OCI-LY7 (cell line): ENCODE measurements around the gene CCNE1. TPM values are rescaled to one million over a fixed set of nuclear protein-coding genes. Genes with fewer than 3 reads are reported as not detected.

Experiments
- BruUV-seq: library from RNA; stranded (reverse); fragments of 400-500 nt; replicated peaks from 2 replicates; lab custom pipeline; 2021; lab: Mats Ljungman, UMichigan
- CTCF ChIA-PET: fragments of 300-600 bp; sonication (Branson Sonifier 250); formaldehyde crosslinking; loops from one replicate; lab custom pipeline; 2022; ENCODE audit warnings: antibody characterized with exemption; ENCODE audit not compliant: unreplicated experiment; lab: Charles Lee
- POLR2A ChIA-PET: fragments of 300-600 bp; sonication (Branson Sonifier 250); formaldehyde crosslinking; loops from one replicate; lab custom pipeline; 2022; ENCODE audit warnings: antibody characterized with exemption; lab: Charles Lee
- DNase-seq: peaks from one replicate; pipeline ENCODE4 v3.0.0-alpha.2; 2015; ENCODE audit warnings: low spot score
- H2AFZ ChIP-seq: fragments of 200-600 bp; sonication (generic), shearing (Covaris generic); 2 replicates; pipeline ENCODE4 v1.6.1; 2014; ENCODE audit warnings: mild to moderate bottlenecking, antibody characterized with exemption, low read length, moderate library complexity
- H3K27ac ChIP-seq: fragments of 200-600 bp; sonication (generic); 2 replicates; pipeline ENCODE4 v1.5.1; 2014; ENCODE audit warnings: mixed run types, low read depth, mild to moderate bottlenecking, moderate library complexity, low read length, inconsistent platforms; ENCODE audit not compliant: poor library complexity, severe bottlenecking
- H3K36me3 ChIP-seq: fragments of 200-600 bp; sonication (generic); 2 replicates; pipeline ENCODE4 v1.6.1; 2014; ENCODE audit warnings: mild to moderate bottlenecking, antibody characterized with exemption, low read length, moderate library complexity, mixed read lengths; ENCODE audit not compliant: insufficient read depth
- H3K4me1 ChIP-seq: fragments of 200-600 bp; sonication (generic); 2 replicates; pipeline ENCODE4 v1.5.1; 2014; ENCODE audit warnings: mild to moderate bottlenecking, low read length; ENCODE audit not compliant: insufficient read depth, poor library complexity, severe bottlenecking
- H3K4me2 ChIP-seq: fragments of 200-600 bp; sonication (generic); 2 replicates; pipeline ENCODE4 v1.6.1; 2014; ENCODE audit warnings: mild to moderate bottlenecking, low read length
- H3K4me3 ChIP-seq: fragments of 200-600 bp; sonication (generic); 2 replicates; pipeline ENCODE4 v1.5.1; 2014; ENCODE audit warnings: mild to moderate bottlenecking, low read depth, low read length; ENCODE audit not compliant: poor library complexity, severe bottlenecking
- H3K79me2 ChIP-seq: fragments of 200-600 bp; sonication (generic); 2 replicates; pipeline ENCODE4 v1.6.1; 2016; ENCODE audit warnings: low read depth, mild to moderate bottlenecking, low read length, moderate library complexity, mixed read lengths; ENCODE audit not compliant: insufficient read depth
- H3K9me2 ChIP-seq: fragments of 200-600 bp; sonication (generic); 2 replicates; pipeline ENCODE4 v1.6.1; 2016; ENCODE audit warnings: mild to moderate bottlenecking, low read length, mixed read lengths; ENCODE audit not compliant: insufficient read depth
- H3K9me3 ChIP-seq: fragments of 200-600 bp; sonication (generic); 2 replicates; pipeline ENCODE4 v1.6.1; 2014; ENCODE audit warnings: mild to moderate bottlenecking, mixed run types, low read length, mixed read lengths
- H4K20me1 ChIP-seq: fragments of 200-600 bp; sonication (generic); 2 replicates; pipeline ENCODE4 v1.6.1; 2014; ENCODE audit warnings: mild to moderate bottlenecking, antibody characterized with exemption, low read length, moderate library complexity, mixed read lengths; ENCODE audit not compliant: insufficient read depth
- CTCF ChIP-seq: fragments of 200-600 bp; sonication (generic); conservative IDR thresholded peaks from 2 replicates; pipeline ENCODE4 v1.5.1; 2014; ENCODE audit warnings: mild to moderate bottlenecking, antibody characterized with exemption, low read length, moderate library complexity, mixed read lengths
- EZH2phosphoT487 ChIP-seq: fragments of 200-600 bp; sonication (generic); IDR thresholded peaks from 2 replicates; pipeline ENCODE4 v1.6.1; 2018; ENCODE audit warnings: low read depth, borderline replicate concordance, mild to moderate bottlenecking, mixed run types, antibody characterized with exemption, low read length, moderate library complexity, mixed read lengths
- intact Hi-C: fragments of 100-400 bp; cut with micrococcal nuclease; formaldehyde crosslinking; loops from one replicate; pipeline ENCODE4 v1.10.0; 2022; ENCODE audit not compliant: unreplicated experiment
- total RNA-seq, 2 experiments: library from RNA; depleted of rRNA in 1 of 2; stranded (reverse); fragments of >200 nt in 1 of 2; shearing (Covaris generic) in 1 of 2; gene quantifications; 2 replicates each; pipeline ENCODE4 v1.2.3, GENCODE V29; 2014 to 2022

Gene CCNE1
- total RNA-seq, 2 experiments from 2014 or later = 23.2 to 36.1 TPM

- Histone ChIP-seq H3K79me2 (no peaks in the 10 kb centered on the region), H3K27ac (peak overlapping the region; percentile 36), H3K4me2 (peak overlapping the region; percentile 44), H3K4me3 (no peak overlapping the region), H3K9me3 (no peaks in the 10 kb centered on the region), H3K9me2 (no peaks in the 10 kb centered on the region), H2AFZ (peak overlapping the region; percentile 19; the same call in 1 of the 2 replicates), H4K20me1 (no peaks in the 10 kb centered on the region), H3K36me3 (no peaks in the 10 kb centered on the region), H3K4me1 (peaks cover 15% of the 10 kb centered on the region)
- CTCF ChIA-PET = no interaction called here
- POLR2A ChIA-PET = no interaction called here
- BruUV-seq = no TSS peak
- TF ChIP-seq CTCF = no peak
- TF ChIP-seq EZH2phosphoT487 = no peak
- intact Hi-C loops = no loop called here
- peak; percentile 63 for DNase-seq
Observed at GRCh38 chr19:29804493-29804892, 7.3 kb upstream of the CCNE1 start.

- no peaks in the 10 kb centered on the region for H4K20me1 ChIP-seq
- peaks cover 19% of the 10 kb centered on the region for H3K4me1 ChIP-seq
- peak overlapping the region; percentile 44; the same call in 1 of the 2 replicates for H3K4me2 ChIP-seq
- 0 out of 2 replicates have a peak overlapping the region, but pooled peaks have one; percentile 19 for H2AFZ ChIP-seq
- H3K36me3 ChIP-seq = no peaks in the 10 kb centered on the region
- H3K27ac ChIP-seq = peak overlapping the region; percentile 36
- H3K79me2 ChIP-seq = no peaks in the 10 kb centered on the region
- no peaks in the 10 kb centered on the region for H3K9me3 ChIP-seq
- H3K4me3 ChIP-seq = no peak overlapping the region
- H3K9me2 ChIP-seq = no peaks in the 10 kb centered on the region
- POLR2A ChIA-PET = no interaction called here
- TF ChIP-seq EZH2phosphoT487 (no peak), CTCF (no peak)
- no peak for DNase-seq
- intact Hi-C loops = no loop called here
- CTCF ChIA-PET = no interaction called here
- no TSS peak for BruUV-seq
Observed at GRCh38 chr19:29805031-29805965, 6.5 kb upstream of the CCNE1 start.
